ENCODE data around the gene OR1F1.
"Not testable (repeated sequence)": the region's sequence is repeated elsewhere in the genome, so short reads cannot be mapped to it uniquely, and the experiment has no call there.

OR1F1 gene

DNA sequence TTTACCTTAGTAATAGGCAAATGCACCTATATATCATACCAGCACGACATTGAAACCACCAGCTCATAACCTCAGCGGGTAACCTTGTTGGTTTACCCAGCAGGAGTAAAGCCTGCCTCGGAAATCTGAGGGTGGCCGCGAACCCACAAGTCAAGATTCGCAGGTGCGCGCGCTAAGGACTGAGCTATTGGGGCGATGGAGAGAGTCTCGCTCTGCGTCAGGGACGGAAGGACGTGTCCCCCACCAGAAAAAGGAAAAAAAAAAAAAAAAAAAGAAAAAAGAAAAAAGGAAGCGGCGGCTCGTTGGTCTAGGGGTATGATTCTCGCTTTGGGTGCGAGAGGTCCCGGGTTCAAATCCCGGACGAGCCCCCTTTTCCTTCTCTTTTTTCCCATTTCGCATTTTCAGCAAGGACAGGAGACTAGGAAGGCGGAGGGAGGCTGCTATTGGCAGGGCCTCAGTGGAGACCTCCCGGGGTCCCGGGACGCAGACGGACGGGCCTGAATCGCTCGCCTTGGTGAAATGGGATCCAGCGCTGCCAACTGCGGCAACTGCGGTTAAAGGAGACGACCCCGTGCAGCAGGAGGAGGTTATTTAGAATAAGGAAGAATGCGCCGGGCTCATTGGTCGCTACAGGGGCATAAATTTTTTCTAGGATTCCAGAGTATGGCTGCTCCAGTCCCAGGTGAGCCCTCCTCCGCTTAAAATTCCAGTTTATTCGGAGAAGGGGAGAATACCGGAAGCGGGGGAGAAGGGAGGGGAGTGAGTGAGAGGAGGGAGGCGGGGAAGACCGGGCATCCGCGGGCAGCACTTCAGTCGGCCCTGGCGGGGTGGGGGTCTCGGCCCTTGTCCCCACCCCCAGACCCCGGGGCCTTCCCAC lies at the start of gene OR1F1:
TSS of gene OR1F1 (plus strand) at position 407 of the 877 bp plus-strand sequence.
- DNase-seq, result peak; percentile 53

DNA sequence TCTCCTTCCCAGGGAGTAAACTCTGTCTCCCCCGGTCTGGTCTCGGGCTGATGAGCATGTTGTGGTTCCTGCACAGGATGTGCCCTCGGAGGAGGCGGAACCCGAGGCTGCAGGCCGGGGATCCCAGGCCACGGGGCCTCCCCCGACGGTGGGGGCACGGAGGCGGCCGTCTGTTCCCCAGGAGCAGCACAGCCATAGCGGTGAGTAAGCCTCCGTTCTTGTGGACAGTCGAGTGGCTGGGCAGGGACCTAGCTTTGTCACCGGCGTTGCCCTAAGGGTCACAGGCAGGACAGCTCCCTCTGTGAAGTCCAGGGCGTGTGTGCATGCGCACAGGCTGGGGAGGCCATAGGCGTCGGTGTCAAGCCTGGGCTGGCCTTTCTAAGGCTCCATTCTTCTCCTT lies 49.7 kb upstream of the OR1F1 start:
- no peak for DNase-seq

DNA sequence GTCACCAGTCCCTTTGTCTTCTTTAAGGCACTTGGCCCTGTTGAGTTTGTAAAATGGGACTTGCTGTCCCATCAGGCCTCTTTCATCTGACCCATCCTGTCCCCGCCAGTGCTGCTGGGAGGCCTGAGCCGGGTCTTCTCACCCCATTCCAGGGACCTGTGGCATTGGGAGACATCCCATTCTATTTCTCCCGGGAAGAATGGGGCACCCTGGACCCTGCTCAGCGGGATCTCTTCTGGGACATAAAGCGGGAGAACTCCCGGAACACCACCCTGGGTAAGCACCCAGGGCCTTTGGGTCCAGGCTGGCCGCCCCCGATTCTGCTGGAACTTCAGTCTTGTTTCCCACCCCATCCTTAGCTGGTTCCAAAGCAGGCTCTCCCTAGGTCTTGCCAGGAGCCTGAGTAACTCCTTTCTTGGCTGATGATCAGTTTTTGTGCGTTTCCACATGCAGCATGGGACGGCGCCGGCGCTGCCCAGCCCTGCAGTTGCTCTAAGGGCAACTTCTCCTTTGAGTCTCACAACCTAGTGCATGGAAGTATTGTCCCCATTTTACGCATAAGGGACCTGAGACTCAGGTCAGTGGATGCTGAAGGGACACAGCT lies 49.1 kb upstream of the OR1F1 start:
- DNase-seq, result no peak

GRCh38 chr16:3139561-3139960 lies 48.4 kb upstream of the OR1F1 start:
- DNase-seq, result not testable (repeated sequence)

DNA sequence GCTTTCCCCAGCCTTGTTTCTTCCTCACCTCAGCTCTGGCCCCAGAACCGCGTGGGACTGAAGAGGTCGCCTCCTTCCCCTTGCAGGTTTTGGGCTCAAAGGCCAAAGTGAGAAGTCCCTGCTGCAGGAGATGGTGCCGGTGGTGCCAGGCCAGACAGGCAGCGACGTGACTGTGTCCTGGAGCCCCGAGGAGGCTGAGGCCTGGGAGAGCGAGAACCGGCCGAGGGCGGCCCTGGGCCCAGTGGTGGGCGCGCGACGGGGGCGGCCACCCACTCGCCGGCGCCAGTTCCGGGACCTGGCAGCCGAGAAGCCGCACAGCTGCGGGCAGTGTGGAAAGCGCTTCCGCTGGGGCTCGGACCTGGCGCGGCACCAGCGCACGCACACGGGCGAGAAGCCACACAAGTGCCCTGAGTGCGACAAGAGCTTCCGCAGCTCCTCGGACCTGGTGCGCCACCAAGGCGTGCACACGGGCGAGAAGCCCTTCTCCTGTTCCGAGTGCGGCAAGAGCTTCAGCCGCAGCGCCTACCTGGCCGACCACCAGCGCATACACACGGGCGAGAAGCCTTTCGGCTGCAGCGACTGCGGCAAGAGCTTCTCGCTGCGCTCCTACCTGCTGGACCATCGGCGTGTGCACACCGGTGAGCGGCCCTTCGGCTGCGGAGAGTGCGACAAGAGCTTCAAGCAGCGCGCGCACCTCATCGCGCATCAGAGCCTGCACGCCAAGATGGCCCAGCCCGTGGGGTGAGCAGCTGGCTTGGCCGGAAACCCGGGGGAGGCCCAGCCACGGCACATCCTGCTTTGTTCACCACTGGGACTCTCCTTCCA lies 47.2 kb upstream of the OR1F1 start:
- no peak for DNase-seq

DNA sequence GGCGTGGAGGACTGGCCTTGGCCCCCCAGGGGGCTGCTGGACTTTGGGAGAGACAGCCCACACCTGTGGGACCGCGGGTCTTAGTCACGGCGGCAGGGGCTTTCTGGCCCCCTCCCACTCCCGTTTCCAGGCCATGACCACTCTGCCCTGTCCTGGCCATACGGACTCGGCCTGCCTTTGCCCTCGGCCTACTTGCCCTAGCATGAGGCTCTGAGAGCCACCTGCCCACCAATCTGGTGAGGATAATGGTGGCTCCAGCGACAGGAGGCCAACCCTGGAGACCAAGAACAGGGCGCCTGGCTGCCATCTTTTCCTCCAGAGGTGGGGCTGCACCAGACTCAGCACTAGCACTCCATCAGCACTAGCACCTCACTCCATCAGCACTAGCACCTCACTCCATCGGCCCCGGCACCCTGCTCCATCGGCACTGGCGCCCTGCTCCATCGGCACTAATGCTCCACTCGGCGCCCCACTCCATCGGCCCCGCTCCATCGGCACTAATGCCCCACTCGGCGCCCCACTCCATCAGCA lies 46.2 kb upstream of the OR1F1 start:
- DNase-seq, result no peak

DNA sequence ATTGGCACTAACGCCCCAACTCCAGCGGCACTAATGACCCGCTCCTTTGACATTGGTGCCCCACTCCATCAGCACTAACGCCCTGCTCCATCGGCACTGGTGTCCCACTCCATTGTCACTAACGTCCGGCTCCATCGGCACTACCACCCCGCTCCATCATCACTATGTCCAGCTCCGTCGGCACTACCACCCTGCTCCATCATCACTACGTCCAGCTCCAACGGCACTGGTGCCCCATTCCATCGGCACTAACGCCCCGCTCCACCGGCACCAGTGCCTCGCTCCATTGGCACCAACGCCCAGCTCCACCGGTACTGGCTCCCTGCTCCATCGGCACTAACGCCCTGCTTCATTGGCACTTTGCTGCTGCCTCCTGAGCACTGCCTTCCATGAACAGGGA lies 45.7 kb upstream of the OR1F1 start:
- DNase-seq, result no peak

GRCh38 chr16:3142770-3143169 lies 45.2 kb upstream of the OR1F1 start:
- DNase-seq, result no peak

DNA sequence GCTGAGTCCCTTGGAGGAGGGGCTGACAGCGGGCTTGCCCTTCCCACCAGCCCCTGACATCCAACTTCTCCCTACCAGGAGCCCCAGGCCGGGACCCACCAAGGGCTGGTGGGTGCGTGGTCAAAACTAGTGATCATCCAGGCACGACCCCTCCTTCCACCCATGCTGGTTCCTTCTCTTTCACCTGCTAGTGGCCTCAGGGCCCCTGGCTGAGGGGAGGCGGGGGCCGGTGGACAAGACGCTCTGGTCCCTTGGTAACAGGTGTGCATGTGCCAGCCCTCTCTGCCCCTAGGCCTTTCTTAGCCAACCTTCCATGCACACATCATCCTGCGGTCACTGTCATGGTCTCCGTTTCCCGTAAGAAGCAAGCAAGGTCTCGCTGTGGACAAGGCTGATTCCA lies 44.8 kb upstream of the OR1F1 start:
- no peak for DNase-seq

DNA sequence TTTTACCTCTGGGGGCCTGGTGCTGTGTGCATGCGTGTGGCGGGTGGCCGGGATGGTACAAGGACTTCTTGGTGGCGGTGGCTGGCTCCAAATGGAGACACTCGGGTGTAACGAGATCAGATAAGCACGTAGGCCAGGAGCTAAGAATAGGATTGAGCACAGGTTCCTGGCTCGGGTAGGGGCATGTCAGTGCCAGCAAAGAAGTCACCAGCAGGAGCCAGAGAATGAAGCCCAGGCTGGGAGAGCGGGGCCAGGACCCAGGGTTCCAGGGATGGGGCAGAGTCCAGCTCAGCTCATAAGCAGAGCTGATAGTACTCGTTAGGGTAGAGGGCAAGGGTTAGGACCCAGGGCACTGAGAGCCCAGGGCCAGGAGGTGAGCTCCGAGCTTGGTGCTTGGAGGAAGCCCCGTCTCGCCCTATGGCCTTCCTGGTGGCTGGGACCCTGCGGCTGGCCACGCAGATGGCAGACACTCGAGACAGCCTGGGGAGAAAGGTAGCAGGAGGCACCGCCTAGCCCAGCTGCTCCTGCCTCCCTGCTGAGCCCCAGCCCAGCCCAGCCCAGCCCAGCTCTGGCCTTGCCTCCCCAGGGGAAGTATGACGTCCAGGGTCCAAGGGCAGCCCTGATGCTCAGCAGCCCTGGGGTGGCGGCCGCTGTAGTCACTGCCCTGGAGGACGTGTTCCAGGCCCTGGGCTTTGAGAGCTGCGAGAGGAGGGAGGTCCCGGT lies 44.2 kb upstream of the OR1F1 start:
- DNase-seq, result no peak

DNA sequence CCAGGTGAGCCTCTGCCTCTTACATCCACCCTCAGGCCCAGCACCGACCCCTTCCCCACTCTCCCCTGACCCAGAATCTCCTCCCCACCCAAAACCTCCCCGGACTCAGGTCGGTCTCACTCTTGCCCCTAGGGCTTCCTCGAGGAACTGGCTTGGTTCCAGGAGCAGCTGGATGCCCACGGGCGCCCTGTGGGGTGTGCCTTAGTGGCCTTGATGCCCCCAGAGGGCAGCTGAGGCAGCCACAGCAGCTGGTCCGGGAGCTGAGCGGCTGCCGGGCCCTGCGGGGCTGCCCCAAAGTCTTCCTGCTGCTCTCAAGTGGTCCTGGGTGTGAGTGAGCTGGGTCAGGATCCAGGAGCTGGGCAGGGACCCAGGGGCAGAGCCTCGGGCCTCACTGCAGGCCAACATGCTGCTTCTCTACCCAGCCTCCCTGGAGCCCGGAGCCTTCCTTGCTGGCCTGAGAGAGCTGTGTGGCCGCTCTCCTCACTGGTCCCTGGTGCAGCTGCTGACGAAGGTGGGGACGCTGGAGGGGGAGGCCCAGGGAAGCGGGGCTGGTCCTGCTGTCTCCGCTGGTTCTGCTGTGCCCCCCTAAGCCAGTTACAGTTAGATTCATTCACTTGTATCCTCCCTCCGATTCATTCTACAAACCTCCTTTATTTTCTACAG lies 43.6 kb upstream of the OR1F1 start:
- DNase-seq, result no peak

GRCh38 chr16:3145151-3145550 lies 42.9 kb upstream of the OR1F1 start:
- DNase-seq, result no peak

DNA sequence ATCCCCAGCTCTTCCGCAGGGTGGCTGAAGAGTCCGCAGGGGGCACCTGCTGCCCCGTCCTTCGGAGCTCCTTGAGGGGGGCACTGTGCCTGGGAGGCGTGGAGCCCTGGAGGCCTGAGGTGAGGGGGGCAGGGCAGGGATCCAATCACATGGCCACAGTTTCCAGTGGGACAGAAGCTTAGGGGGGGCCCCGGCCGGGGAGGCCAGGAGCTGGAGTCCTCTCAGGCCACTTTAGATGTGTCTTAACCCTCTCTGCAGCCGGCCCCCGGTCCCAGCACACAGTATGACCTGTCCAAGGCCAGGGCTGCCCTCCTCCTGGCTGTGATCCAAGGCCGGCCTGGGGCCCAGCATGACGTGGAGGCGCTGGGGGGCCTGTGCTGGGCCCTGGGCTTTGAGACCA lies 42.3 kb upstream of the OR1F1 start:
- DNase-seq, result no peak

DNA sequence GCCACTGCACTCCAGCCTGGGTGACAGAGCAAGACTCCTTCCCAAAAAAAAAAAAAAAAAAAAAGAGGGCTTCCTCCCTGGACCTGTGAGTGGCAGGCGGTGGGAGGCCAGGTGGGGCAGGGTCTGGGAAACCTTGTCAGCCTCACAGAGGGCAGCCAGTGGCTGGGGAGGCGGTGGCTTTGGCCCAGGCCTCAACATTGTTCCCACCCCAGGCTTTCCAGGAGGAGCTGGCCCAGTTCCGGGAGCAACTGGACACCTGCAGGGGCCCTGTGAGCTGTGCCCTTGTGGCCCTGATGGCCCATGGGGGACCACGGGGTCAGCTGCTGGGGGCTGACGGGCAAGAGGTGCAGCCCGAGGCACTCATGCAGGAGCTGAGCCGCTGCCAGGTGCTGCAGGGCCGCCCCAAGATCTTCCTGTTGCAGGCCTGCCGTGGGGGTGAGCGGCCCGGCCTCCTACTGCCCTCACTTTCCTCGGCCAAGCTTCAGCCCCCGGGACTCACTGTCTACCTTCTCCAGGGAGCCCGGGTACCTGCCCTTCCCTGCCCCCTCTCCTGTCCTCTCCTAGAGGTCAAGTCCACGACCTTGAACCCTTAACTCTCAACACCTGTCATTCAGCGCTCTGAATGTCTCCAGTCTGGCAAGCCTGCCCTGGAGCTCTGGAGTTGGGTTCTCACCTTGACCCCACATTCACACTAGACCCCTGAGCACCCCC lies 40.8 kb upstream of the OR1F1 start:
- no peak for DNase-seq

GRCh38 chr16:3147757-3148104 lies 40.3 kb upstream of the OR1F1 start:
- DNase-seq, result no peak

- DNase-seq, result no peak
Observed at GRCh38 chr16:3148256-3149192, 39.5 kb upstream of the OR1F1 start.

DNA sequence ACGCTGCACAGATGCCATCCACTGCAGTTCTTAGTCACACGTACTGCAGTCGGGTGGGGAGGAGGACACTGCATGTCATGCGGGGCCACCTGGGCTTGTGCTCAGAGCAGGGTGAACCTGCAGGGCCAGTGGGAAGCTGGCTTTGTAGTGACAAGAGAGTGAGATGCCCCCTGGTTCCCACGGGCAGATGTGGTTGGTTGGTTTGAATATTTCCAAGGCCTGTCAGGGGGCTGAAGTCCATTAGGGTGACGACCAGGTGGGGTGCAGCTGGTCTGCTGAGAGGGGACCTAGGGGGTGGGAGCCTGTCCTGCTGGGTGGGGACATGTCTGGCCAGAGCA lies 38.8 kb upstream of the OR1F1 start:
- no peak for DNase-seq

- peak; percentile 45 for DNase-seq
Observed at GRCh38 chr16:3149630-3150345, 38.2 kb upstream of the OR1F1 start.

DNA sequence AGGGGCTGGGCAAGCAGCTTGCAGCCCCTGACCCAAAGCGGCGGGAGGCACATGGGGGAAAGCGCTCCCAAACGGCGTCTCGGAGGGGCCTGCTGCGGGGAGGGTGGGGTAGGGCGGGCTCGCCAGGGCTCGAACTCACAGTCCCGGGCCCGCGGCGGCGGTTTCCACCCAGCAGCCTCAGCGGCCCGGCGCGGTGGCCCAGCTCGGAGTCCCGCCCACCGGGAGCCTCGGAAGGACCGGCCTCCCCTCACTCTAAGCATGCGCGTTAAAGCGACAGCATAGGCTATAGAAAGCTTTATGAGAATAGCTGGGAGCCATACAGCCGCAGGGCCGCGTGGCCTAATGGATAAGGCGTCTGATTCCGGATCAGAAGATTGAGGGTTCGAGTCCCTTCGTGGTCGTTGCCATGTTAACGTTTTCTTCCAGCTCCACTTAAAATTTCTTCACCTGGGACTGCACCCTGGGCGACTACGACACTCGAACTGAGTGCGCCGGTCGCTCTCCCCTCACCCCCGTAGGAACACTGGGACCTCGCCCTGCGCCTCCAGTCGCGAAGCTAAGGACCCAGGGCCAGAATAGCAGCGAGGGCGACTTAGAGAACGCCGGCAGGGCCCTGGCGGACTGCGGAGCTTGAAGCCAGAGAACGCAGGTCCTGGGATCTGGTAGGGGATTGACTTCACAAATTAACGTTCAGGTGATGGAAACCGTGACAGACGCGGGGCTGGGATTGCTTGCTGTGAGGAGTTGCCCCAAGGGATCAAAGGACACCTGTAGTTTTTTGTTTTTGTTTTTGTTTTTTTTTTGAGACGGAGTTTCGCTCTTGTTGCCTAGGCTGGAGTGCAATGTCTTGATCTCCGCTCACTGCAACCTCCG lies 37.4 kb upstream of the OR1F1 start:
- peak; percentile 96 for DNase-seq
